ENCODE measurements around the gene MYOCOS. TPM values are rescaled to one million over a fixed set of nuclear protein-coding genes. Genes with fewer than 3 reads are reported as not detected.
A peak's percentile ranks its signal among the peaks of the same experiment; 100 is the strongest.

Gene MYOCOS
- total RNA-seq, 2 experiments from 2014 or later = not detected

DNA sequence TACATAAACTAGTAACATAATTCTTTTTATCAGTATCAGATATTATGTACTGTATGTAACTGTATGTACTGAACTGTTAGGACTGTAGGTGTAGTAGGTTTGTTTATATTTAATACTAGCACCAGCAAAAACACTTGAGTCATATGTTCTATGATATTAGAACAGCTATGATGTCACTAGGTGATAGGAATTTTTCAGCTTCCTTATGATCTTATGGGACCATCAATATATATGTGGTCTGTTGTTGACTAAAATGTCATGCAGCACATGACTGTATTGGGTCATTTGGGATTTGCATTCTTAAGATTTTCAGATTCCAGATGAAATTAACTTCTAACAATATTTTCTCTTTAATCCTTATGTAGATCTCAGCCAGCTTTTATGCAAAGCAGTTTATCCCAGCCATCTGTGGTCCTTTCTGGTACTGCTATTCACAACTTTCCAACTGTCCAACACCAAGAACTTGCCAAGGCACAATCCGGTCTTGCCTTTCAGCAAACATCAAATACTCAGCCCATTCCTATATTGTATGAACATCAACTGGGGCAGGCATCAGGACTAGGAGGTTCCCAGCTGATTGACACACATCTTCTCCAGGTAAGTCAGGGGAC is 38.3 kb upstream of the MYOCOS start:
- Mint-ChIP-seq H3K27ac (peak overlapping the region; percentile 8), H3K4me1 (ENCODE audit: low read depth) (peaks cover 21% of the 10 kb centered on the region), H3K4me3 (no peak overlapping the region), H3K36me3 (ENCODE audit: low read depth) (peaks cover 51% of the 10 kb centered on the region), H3K27me3 (no peaks in the 10 kb centered on the region), H3K9me3 (no peaks in the 10 kb centered on the region)
- CTCF ChIA-PET = no interaction called here
- DNase-seq (no peak), ATAC-seq (no peak)
- intact Hi-C loops (cut with micrococcal nuclease) = no loop called here
- POLR2A ChIA-PET = interaction anchor here (0.6 kb wide), 1 partner anchor 69 kb away, joined by 3 read pairs; no protein-coding TSS in a partner anchor
- TF ChIP-seq, protein P1, sequence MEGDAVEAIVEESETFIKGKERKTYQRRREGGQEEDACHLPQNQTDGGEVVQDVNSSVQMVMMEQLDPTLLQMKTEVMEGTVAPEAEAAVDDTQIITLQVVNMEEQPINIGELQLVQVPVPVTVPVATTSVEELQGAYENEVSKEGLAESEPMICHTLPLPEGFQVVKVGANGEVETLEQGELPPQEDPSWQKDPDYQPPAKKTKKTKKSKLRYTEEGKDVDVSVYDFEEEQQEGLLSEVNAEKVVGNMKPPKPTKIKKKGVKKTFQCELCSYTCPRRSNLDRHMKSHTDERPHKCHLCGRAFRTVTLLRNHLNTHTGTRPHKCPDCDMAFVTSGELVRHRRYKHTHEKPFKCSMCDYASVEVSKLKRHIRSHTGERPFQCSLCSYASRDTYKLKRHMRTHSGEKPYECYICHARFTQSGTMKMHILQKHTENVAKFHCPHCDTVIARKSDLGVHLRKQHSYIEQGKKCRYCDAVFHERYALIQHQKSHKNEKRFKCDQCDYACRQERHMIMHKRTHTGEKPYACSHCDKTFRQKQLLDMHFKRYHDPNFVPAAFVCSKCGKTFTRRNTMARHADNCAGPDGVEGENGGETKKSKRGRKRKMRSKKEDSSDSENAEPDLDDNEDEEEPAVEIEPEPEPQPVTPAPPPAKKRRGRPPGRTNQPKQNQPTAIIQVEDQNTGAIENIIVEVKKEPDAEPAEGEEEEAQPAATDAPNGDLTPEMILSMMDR (IDR thresholded peaks at IDR 0.05) = no peak

DNA sequence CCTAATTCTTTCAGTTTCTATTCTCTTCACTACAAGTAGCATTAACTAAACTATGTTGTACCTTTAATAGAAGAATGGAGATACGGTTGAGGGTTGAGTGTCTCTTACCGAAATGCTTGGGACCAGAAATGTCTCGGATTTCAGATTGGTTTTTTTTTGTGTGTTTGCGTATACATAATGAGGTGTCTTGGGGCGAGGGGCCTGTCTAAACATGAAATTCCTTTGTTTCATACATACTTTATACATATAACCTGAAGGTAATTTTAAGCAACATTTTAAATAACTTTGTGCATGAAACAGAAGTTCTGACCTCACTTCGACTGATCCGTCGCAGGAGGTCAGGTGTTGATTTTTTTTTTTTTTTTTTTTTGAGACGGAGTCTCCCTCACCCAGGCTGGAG is 36.3 kb upstream of the MYOCOS start:
- Mint-ChIP-seq H3K27me3 (no peaks in the 10 kb centered on the region), H3K9me3 (no peaks in the 10 kb centered on the region), H3K27ac (no peak overlapping the region), H3K36me3 (ENCODE audit: low read depth) (peaks cover 50% of the 10 kb centered on the region), H3K4me3 (no peak overlapping the region), H3K4me1 (ENCODE audit: low read depth) (peaks cover 26% of the 10 kb centered on the region)
- no peak for ATAC-seq
- DNase-seq = no peak
- CTCF ChIA-PET = interaction anchor here (0.6 to 0.7 kb wide), 2 partner anchors 33 to 37 kb away, joined by 3 read pairs; no protein-coding TSS in a partner anchor
- TF ChIP-seq, protein P1 (IDR thresholded peaks at IDR 0.05) = no peak
- POLR2A ChIA-PET = no interaction called here
- intact Hi-C loops (cut with micrococcal nuclease) = no loop called here

DNA sequence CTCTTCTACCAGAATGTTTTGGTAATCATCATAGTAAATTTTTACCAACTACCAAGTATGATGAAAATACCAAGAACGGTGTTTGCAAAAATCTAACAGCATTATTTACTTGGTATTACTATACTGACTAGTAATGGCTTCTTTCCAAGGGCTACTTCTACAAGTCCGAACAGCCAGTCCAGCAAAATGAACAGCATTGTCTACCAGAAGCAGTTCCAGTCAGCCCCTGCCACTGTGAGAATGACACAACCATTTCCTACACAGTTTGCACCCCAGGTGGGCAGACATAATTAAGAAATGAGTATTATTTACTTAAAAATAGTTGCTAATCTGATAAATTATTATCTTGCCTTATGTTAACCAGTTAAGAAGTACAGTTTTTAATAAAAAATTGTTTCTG is 33.8 kb upstream of the MYOCOS start:
- H3K36me3 Mint-ChIP-seq (ENCODE audit: low read depth) = peaks cover 70% of the 10 kb centered on the region
- H3K27ac Mint-ChIP-seq = no peak overlapping the region
- DNase-seq (no peak), ATAC-seq (no peak)
- ChIA-PET POLR2A (no interaction called here), CTCF (no interaction called here)
- TF ChIP-seq, protein P1 (IDR thresholded peaks at IDR 0.05) = no peak
- H3K4me3 Mint-ChIP-seq = no peak overlapping the region
- no peaks in the 10 kb centered on the region for H3K9me3 Mint-ChIP-seq
- intact Hi-C loops (cut with micrococcal nuclease) = no loop called here
- H3K4me1 Mint-ChIP-seq (ENCODE audit: low read depth) = peaks cover 17% of the 10 kb centered on the region
- no peaks in the 10 kb centered on the region for H3K27me3 Mint-ChIP-seq

DNA sequence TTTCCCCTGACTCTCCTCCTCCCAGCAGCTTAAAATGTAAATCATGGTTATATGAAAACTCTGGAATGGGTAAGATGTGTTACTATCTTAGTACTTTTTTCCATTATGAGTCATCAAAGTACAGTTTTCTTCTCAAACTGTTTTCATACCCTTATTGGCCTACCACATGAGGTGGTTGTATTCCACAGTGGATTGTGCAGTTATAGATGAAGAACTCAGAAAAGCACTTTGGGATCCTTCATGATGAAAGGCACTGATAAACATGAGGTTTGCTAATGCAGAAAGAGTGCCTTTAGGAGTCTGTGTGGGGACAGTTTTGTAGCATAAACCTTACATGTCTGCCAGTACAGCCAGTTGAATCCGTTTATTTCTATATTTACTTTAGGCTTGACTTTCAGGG is 32.0 kb upstream of the MYOCOS start:
- Mint-ChIP-seq H3K4me3 (no peak overlapping the region), H3K4me1 (ENCODE audit: low read depth) (peaks cover 17% of the 10 kb centered on the region), H3K36me3 (ENCODE audit: low read depth) (peaks cover 75% of the 10 kb centered on the region), H3K27me3 (no peaks in the 10 kb centered on the region), H3K9me3 (no peaks in the 10 kb centered on the region), H3K27ac (peak overlapping the region; percentile 43)
- peak; percentile 27 for ATAC-seq
- ChIA-PET CTCF (no interaction called here), POLR2A (no interaction called here)
- intact Hi-C loops (cut with micrococcal nuclease) = no loop called here
- TF ChIP-seq, protein P1 (IDR thresholded peaks at IDR 0.05) = no peak
- no peak for DNase-seq

DNA sequence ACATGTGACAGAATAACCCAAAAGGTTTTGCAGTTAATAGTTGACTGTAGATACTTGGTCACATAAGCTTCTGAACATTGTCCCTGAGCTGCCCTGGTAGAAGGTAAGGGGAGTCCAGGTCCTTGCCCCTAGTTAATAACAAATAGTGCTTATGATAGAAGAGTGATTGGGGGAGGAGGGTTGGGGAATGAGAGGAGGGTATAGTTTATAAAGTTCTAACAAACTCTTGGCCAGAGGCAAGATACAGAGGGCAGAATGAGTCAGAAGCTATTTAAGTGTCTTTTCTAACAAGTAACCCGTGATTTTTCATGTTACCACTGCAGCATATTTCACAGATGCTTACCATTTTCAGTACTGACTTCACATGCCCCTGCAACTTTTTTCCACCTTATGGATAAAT is 26.7 kb upstream of the MYOCOS start:
- TF ChIP-seq, protein P1 (IDR thresholded peaks at IDR 0.05) = no peak
- Mint-ChIP-seq H3K4me3 (no peak overlapping the region), H3K9me3 (no peaks in the 10 kb centered on the region), H3K36me3 (ENCODE audit: low read depth) (peaks cover 42% of the 10 kb centered on the region), H3K4me1 (ENCODE audit: low read depth) (no peaks in the 10 kb centered on the region), H3K27ac (no peak overlapping the region), H3K27me3 (no peaks in the 10 kb centered on the region)
- ChIA-PET POLR2A (interaction anchor here (0.6 to 1.1 kb wide), 3 partner anchors 24 to 145 kb away, joined by 3 read pairs; no protein-coding TSS in a partner anchor), CTCF (interaction anchor here (0.8 kb wide), 1 partner anchor 390 kb away, joined by 3 read pairs; no protein-coding TSS in a partner anchor)
- DNase-seq (no peak), ATAC-seq (no peak)
- intact Hi-C loops (cut with micrococcal nuclease) = no loop called here
